ENCODE measurements around the gene CLPTM1L.
"Not testable (repeated sequence)": the region's sequence is repeated elsewhere in the genome, so short reads cannot be mapped to it uniquely, and the experiment has no call there.

The CLPTM1L gene

GRCh38 chr5:1359713-1360112 lies 14.8 kb upstream of the CLPTM1L start:
- DNase-seq = no peak

GRCh38 chr5:1359031-1359645 lies 14.2 kb upstream of the CLPTM1L start:
- no peak for DNase-seq

GRCh38 chr5:1358726-1359025 lies 13.8 kb upstream of the CLPTM1L start:
- no peak for DNase-seq

DNA sequence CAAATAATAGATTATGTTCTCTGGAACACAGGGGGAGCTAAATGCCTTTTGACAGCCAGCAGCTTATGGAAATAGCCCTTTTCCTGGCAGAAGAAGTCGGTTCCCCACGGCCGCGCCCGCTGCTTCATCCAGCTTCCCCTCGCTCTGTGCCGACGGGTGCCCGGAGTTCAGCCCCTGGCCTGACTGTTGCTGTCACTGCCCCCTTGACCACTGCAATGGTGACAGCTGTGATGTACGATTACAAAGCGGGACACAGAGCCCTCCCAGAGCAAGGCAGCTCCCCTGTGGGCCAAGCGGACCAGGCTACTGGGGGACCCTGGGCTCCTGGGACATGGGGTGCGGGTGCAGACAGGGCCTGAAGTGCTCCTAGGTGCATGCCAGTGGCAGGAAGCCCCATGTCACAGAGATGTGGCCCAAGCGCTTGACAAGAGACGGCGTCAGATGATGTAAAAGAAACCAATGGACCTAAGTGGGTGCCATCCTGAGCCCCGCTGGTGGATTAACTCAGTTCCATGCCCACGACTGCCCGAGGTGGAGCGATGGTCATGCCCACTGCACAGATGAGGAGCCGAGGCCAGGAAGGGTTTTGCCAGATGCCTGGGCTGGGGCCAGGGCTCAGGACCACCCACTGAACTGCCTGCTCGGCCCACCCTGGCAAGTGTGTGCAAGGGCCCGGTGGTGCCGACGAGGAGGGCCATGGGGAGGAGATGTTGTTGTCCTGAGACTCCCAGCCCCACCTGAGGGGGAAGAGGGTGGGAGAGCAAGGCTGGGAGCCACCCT lies 13.2 kb upstream of the CLPTM1L start:
- no peak for DNase-seq

- DNase-seq = no peak
These were observed 12.2 kb upstream of the CLPTM1L start for GRCh38 chr5:1356873-1357787.

DNA sequence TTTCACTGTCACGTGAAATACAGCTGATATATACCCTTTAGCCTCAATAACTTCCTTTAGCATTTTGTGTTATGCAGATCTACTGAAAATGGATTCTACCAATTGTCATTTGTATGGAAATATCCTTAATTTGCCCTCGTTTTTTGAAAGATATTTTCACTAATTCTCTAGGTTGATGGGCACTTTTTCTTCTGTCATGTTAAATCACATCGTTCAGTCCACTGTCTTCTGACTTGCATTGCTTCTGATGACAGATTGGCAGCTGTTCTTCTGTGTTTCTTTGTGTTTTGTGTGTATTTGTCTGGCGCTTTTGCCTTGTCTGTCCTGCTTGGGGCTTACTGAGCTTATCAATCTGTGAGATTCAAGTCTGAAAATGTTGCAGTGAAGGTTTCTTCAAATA lies 9.7 kb upstream of the CLPTM1L start:
- no peak for DNase-seq

GRCh38 chr5:1352231-1353219 lies 7.6 kb upstream of the CLPTM1L start:
- no peak for DNase-seq

- DNase-seq = no peak
These were observed 6.3 kb upstream of the CLPTM1L start for GRCh38 chr5:1351156-1351555.

DNA sequence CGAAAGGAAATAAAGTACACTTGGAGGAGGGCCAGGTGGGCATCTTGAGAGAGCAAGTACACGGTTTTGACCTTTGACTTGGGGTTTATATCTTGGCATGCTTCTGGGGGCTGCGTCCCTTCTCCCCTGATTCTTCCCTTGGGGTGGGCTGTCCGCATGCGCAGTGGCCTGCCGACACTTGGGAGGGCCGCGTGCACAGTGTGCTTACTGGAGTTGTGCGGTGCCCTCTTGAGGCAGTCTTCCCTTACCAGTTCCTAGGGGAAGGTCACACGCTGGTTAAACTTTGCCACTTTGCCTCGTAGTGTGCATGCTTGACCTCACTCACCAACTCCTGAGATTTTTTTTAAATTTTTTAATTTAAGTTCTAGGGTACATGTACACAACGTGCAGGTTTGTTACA lies 4.3 kb upstream of the CLPTM1L start:
- DNase-seq = no peak

DNA sequence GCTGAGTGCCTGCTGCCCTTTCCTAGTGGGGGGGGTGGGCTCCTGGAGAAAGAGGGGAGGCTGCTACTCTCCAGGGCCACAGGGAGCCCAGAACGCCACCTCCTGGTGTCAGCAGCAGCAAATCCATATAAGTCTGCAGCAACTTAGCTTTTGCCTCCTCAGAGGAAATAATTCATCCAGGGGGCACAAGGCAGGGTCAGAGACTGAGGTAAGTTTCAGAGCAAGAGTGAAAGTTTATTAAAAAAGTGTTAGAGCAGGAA lies 4.0 kb upstream of the CLPTM1L start:
- DNase-seq = no peak

- DNase-seq = no peak
These were observed 2.7 kb upstream of the CLPTM1L start for GRCh38 chr5:1347571-1347970.

DNA sequence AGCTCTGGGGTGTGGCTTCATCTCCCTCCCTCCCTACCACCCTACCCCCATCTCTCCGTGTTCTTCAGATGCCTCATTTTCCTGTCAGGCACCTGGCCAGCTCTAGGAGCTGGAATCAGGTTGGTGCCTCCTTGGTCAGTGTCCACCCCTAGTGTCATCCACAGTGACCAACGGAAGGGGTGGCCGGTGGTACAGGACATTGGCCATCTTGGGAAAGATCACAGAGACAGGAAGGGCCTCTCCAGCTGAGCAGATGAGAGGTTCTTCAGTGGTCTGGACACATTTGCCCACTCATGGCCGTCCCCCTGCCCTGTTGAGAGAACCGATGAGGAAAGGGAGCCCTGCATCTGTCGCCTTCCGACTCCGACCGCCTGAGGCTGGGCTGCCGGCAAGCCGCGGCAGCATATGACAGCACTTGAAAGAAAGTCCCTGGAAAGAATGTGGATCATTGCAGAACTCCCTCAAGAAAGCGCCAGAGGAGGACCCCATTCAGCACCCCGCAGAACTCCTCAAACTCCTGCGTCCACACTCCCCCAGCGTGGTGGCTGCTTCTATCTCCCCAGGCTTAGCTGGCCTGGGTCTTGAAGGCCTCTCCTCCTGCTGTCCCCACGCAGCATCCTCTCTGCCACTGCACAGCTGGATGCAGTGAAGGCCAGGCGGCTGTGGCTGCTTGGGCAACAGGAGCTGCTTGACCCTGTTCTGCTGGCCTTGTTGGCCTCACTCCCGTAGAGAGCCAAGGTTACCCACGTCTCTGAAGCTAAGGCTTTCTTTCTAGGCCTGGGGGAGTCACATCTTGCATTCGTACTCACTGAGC lies 1.9 kb upstream of the CLPTM1L start:
- no peak for DNase-seq

DNA sequence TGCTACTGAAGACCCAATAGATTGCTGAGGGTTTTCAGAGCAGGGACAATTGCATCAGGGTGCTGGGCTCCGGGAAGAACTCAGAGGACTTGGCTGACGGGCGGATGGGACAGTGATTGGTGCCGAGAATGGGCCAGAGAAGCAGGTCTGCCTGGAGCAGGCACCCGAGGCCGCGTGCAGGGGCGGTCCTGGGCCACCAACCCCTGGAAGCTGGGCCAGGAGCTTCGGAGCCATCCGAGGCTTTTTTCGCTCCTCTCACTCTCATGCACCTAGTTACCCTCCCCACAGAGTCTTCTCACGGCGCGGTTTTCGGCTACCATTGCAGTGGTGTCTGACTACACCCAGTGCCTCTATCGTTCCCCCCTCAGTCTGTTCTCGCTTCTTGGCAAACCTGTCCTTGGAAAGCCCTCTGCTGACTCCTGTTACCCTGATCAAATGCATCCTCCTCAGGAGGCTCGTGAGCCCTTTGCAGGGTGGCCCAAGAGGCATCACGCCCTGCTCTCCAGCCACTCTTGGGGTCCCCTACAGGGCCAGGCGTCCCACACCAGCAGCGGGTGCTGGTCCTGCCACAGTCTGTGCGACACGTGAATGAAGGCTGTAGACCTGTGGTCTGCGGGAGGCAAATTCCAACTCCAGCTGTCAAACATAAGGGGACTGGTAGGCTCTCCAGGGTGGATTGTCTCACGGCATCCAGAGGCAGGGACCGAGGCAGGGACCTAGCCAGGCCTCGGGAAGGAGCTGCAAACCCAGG lies 1.2 kb upstream of the CLPTM1L start:
- DNase-seq = no peak

- DNase-seq = no peak
These were observed 683 bp downstream of the CLPTM1L start for GRCh38 chr5:1343931-1344901.

DNA sequence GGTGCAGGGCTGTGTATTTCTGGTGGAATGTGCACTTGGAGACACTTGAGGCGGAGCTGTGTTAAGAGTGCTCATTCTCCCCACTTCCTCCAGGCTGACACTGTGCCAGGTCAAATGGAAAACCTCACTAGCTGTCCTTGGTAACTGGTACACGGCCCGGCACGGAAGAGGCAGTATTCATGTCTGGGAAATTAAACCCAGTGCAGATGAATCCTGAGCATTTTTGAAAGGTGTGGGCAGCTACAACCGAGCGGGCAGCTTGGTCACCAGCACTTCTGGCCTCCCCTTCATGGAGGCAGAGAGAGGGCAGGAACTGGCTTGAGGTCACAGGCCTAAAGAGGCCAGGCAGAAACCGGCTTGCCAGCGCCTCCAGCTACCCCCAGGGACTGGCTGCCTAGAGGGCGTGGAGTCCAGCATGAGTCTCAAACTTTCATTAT lies 1.6 kb downstream of the CLPTM1L start:
- no peak for DNase-seq

- DNase-seq = not testable (repeated sequence)
These were observed 2.2 kb downstream of the CLPTM1L start for GRCh38 chr5:1342711-1343110.

DNA sequence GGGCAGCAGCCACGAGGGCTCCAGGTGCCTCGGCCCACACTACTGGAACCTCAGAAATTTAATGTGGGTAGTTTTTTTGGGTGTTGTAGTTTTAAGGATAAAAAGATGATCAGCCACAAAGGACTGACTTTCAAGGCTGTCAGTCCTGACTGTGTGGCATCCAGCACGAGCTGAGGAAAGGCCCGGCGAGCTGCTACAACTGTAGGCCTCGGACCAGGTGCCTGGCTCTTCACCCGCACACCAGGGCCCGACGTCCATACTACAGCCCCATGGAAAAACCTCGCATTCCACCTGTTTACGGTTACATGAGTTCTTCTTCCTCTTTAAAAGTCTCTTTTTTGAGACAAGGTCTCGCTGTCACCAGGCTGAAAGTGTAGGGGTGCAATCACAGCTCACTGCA lies 2.6 kb downstream of the CLPTM1L start:
- no peak for DNase-seq

- no peak for DNase-seq
These were observed 3.0 kb downstream of the CLPTM1L start for GRCh38 chr5:1341863-1342262.

DNA sequence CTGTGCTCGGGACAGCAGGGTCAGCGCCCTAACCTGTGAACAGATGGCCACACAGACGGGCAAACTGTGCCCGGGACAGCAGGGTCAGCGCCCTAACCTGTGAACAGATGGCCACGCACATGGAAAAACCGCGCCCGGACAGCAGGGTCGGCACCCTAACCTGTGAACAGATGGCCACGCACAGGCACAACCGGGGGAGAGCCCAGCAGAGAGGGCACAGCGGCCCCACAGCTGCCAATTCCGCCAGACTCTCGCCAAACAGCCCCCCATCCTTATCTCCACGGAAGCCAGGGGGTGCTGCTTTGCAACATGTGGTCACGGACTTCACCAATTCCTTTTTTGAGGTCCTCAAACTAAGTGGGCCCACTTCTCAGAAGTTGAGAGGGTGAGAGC lies 5.1 kb downstream of the CLPTM1L start:
- not testable (repeated sequence) for DNase-seq

Measured in NCI-H2227 treated with DMSO at 0.1 percent for 48 hours (cell line).